ENCODE results near the gene FRMD8. TPM values are rescaled to one million over a fixed set of nuclear protein-coding genes. Genes with fewer than 3 reads are reported as not detected.

The FRMD8 gene
- total and polyA plus RNA-seq, 9 of the 15 experiments (the other 6 are each of a cell fraction or from before 2014, with no cell fraction given) = 4.5 to 54.5 (median 15.8) TPM

GRCh38 chr11:65386307-65387140 lies at the start of gene FRMD8 (continued):
- TF ChIP-seq ZHX1 (conservative IDR thresholded peaks at IDR 0.05; ENCODE audit: low read length) = no peak
- no peak; the same call in 1 of the 2 replicates for TF ChIP-seq ZNF583 (CRISPR knock-in tag; IDR thresholded peaks at IDR 0.05)
- peak; percentile 75; the same call in 1 of the 2 replicates for TF ChIP-seq ZNF668 (CRISPR knock-in tag; IDR thresholded peaks at IDR 0.05)
- TF ChIP-seq NFYB (IDR thresholded peaks at IDR 0.05; ENCODE audit: extremely low read depth, insufficient read length) = peak; percentile 84
- no peak for TF ChIP-seq CGGBP1 (CRISPR knock-in tag; IDR thresholded peaks at IDR 0.05)
- TF ChIP-seq USF2 (CRISPR knock-in tag; IDR thresholded peaks at IDR 0.05) = no peak
- TF ChIP-seq ZNF146 (CRISPR knock-in tag; IDR thresholded peaks at IDR 0.05; ENCODE audit: unreplicated experiment) = no peak
- TF ChIP-seq SNRNP70 (optimal IDR thresholded peaks at IDR 0.05; ENCODE audit: low read depth, low read length) = no peak
- TF ChIP-seq TCFL5 (CRISPR knock-in tag; conservative IDR thresholded peaks at IDR 0.05) = no peak; the same call in 1 of the 2 replicates
- peak; percentile 75 for TF ChIP-seq SUPT5H (IDR thresholded peaks at IDR 0.05)
- TF ChIP-seq NEUROD1 (IDR thresholded peaks at IDR 0.05; ENCODE audit: borderline replicate concordance, low read depth, low read length, partially characterized antibody) = no peak
- TF ChIP-seq SAFB2 (IDR thresholded peaks at IDR 0.05; ENCODE audit: borderline replicate concordance, low read depth, low read length, severe bottlenecking) = no peak
- no peak for TF ChIP-seq ZNF609 (CRISPR knock-in tag; IDR thresholded peaks at IDR 0.05; ENCODE audit: borderline replicate concordance)
- TF ChIP-seq POLR2B (IDR thresholded peaks at IDR 0.05; ENCODE audit: low read depth, partially characterized antibody) = peak; percentile 65
- no peak for TF ChIP-seq PCBP2 (IDR thresholded peaks at IDR 0.05; ENCODE audit: low read depth, low read length, poor library complexity, severe bottlenecking)
- TF ChIP-seq ZNF280A (IDR thresholded peaks at IDR 0.05; ENCODE audit: low read depth, partially characterized antibody) = no peak

All from K562 (cell line).